HG03439 (cell line): ENCODE results near the gene DSG2.

Experiments used
- ATAC-seq: cut with Tn5 transposase; IDR thresholded peaks from one replicate; pipeline ENCODE4 v1.9.1; 2021; ENCODE audit warnings: mild to moderate bottlenecking, moderate library complexity; ENCODE audit not compliant: unreplicated experiment

Gene DSG2

GRCh38 chr18:31554776-31555175, 56.8 kb downstream of the DSG2 start:
- ATAC-seq = no peak

GRCh38 chr18:31555971-31556747, 58.2 kb downstream of the DSG2 start:
- ATAC-seq = peak; percentile 72

- ATAC-seq = no peak
Measured at GRCh38 chr18:31557446-31557845, 59.5 kb downstream of the DSG2 start.

- ATAC-seq = no peak
Measured at GRCh38 chr18:31558567-31558966, 60.6 kb downstream of the DSG2 start.

GRCh38 chr18:31562726-31563125, 64.7 kb downstream of the DSG2 start:
- ATAC-seq = no peak

- ATAC-seq = no peak
Measured at GRCh38 chr18:31563778-31564177, 65.8 kb downstream of the DSG2 start.

GRCh38 chr18:31565345-31565744, 67.4 kb downstream of the DSG2 start:
- ATAC-seq = no peak

GRCh38 chr18:31565782-31566512, 68.0 kb downstream of the DSG2 start:
- ATAC-seq = no peak

GRCh38 chr18:31566576-31567306, 68.8 kb downstream of the DSG2 start:
- ATAC-seq = no peak

GRCh38 chr18:31572368-31572767, 74.4 kb downstream of the DSG2 start:
- no peak for ATAC-seq

- ATAC-seq = no peak
Measured at GRCh38 chr18:31573051-31573450, 75.1 kb downstream of the DSG2 start.

GRCh38 chr18:31574359-31574758, 76.4 kb downstream of the DSG2 start:
- ATAC-seq = no peak

GRCh38 chr18:31575515-31576257, 77.7 kb downstream of the DSG2 start:
- ATAC-seq = no peak

- peak; percentile 67 for ATAC-seq
Measured at GRCh38 chr18:31576670-31577069, 78.7 kb downstream of the DSG2 start.

GRCh38 chr18:31577195-31577594, 79.2 kb downstream of the DSG2 start:
- peak; percentile 39 for ATAC-seq

GRCh38 chr18:31578126-31578525, 80.1 kb downstream of the DSG2 start:
- no peak for ATAC-seq

- no peak for ATAC-seq
Measured at GRCh38 chr18:31579375-31579774, 81.4 kb downstream of the DSG2 start.

- ATAC-seq = no peak
Measured at GRCh38 chr18:31581498-31582197, 83.7 kb downstream of the DSG2 start.

GRCh38 chr18:31583185-31583854, 85.3 kb downstream of the DSG2 start:
- no peak for ATAC-seq

GRCh38 chr18:31585991-31586390, 88.0 kb downstream of the DSG2 start:
- ATAC-seq = no peak
